Measurements from ENCODE around the gene CCBE1.
A peak's percentile ranks its signal among the peaks of the same experiment; 100 is the strongest.

Gene CCBE1

DNA sequence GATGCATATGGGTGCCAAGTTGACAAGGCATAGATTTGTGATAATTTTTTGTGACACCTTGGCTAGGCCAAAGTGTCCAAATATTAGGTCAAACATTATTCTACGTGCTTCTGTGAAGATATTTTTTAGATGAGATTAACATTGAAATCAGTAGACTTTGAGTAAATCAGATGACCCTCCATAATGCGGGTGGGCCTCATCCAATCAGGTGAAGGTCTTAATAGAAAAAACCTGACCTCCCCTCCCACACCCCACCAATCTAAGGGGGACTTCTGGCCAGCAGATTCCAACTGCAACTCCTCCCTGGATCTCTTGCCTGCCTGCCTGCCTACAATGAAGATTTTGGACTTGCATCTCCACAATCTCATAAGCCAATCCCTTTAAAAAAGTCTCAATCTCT is 219.4 kb downstream of the CCBE1 start:
- no peak overlapping the region for H3K4me2 ChIP-seq (ENCODE audit: low read length, poor library complexity, severe bottlenecking)

DNA sequence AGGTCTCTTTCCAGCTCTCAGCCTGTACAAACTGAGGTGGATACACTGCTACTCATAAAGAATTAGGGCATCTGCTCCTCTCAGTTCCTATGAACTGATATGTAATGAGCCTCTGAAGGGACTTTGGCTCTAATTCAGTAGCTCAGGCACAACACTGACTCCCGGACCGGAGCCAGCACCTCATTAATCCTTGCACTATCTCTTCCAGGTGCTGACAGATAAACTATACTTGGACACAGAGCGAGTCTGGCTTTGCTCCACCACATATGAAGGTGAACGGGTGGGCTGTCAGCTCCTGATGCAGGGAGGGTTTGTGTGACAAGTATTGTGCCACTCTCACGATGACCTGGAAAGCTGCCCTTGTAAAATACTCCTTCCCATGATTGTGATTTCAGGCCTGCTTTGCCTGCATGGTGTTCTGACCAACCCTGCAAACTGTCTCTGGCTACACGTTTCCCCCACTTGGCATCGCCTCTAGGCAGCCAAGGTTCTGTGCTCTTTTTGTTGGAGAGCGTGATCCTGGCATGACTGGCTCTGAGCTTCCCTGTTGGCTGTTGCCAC is 226.6 kb downstream of the CCBE1 start:
- Histone ChIP-seq H2BK12ac (ENCODE audit: low read length in 2 of 2) (no peak overlapping the region), H4K8ac (ENCODE audit: low read length) (no peak overlapping the region), H3K4me2 (ENCODE audit: low read length, poor library complexity, severe bottlenecking) (no peak overlapping the region), H3K4ac (ENCODE audit: low read depth in 1 of 2, low read length in 2 of 2) (no peak overlapping the region), H3K14ac (ENCODE audit: low read length in 2 of 2) (peak overlapping the region in 1 of 2 experiments; percentile 11), H3K9ac (ENCODE audit: low read length) (no peak overlapping the region), H2BK5ac (ENCODE audit: low read depth, low read length, poor library complexity, severe bottlenecking) (no peak overlapping the region), H3K9me3 (ENCODE audit: control insufficient read depth, low read length) (no peaks in the 10 kb centered on the region), H3K79me1 (replicated peaks; ENCODE audit: low read length, poor library complexity, severe bottlenecking) (no peaks in the 10 kb centered on the region), H3K27ac (ENCODE audit: low read length, poor library complexity, severe bottlenecking) (no peak overlapping the region), H3K4me1 (ENCODE audit: control insufficient read depth, insufficient read depth, low read depth, low read length) (peaks cover 3% of the 10 kb centered on the region), H3K23ac (ENCODE audit: low read length in 2 of 2) (no peak overlapping the region), H3K4me3 (ENCODE audit: insufficient read depth in 1 of 2, low read depth in 1 of 2, low read length in 2 of 2) (no peak overlapping the region), H2BK15ac (ENCODE audit: low read depth, poor library complexity, severe bottlenecking) (no peak overlapping the region), H4K91ac (ENCODE audit: low read length) (no peak overlapping the region), H2BK120ac (ENCODE audit: low read depth, low read length) (no peak overlapping the region), H3K18ac (ENCODE audit: low read depth in 1 of 2, low read length in 2 of 2) (no peak overlapping the region), H2AK5ac (ENCODE audit: low read length, severe bottlenecking) (no peak overlapping the region), H3K27me3 (ENCODE audit: control insufficient read depth in 1 of 2, insufficient read depth in 1 of 2, low read length in 2 of 2) (no peaks in the 10 kb centered on the region), H2AFZ (ENCODE audit: low read depth, low read length) (no peak overlapping the region), H3K36me3 (ENCODE audit: control insufficient read depth in 1 of 2, insufficient read depth in 2 of 2, low read depth in 1 of 2, low read length in 2 of 2) (peaks cover 0 to 34% of the 10 kb centered on the region in 2 experiments)
- DNase-seq, result no peak
- 84% methylated on average over 8 of the region's 8 CpGs for WGBS

More for the DNA sequence above, 219.4 kb downstream of the CCBE1 start:
- H2BK12ac ChIP-seq (ENCODE audit: low read length in 2 of 2), result no peak overlapping the region
- no peak for DNase-seq
- no peaks in the 10 kb centered on the region for H3K27me3 ChIP-seq (ENCODE audit: control insufficient read depth in 1 of 2, insufficient read depth in 1 of 2, low read length in 2 of 2)
- 71% methylated on average over 2 of the region's 2 CpGs for WGBS
- no peak overlapping the region for H2BK5ac ChIP-seq (ENCODE audit: low read depth, low read length, poor library complexity, severe bottlenecking)
- H3K4me3 ChIP-seq (ENCODE audit: insufficient read depth in 1 of 2, low read depth in 1 of 2, low read length in 2 of 2), result no peak overlapping the region
- H3K4me1 ChIP-seq (ENCODE audit: control insufficient read depth, insufficient read depth, low read depth, low read length), result no peaks in the 10 kb centered on the region
- no peak overlapping the region for H3K27ac ChIP-seq (ENCODE audit: low read length, poor library complexity, severe bottlenecking)
- no peaks in the 10 kb centered on the region for H3K9me3 ChIP-seq (ENCODE audit: control insufficient read depth, low read length)
- H3K18ac ChIP-seq (ENCODE audit: low read depth in 1 of 2, low read length in 2 of 2), result no peak overlapping the region
- no peak overlapping the region for H3K23ac ChIP-seq (ENCODE audit: low read length in 2 of 2)
- no peak overlapping the region for H2BK120ac ChIP-seq (ENCODE audit: low read depth, low read length)
- no peak overlapping the region for H3K14ac ChIP-seq (ENCODE audit: low read length in 2 of 2)
- no peak overlapping the region for H3K4ac ChIP-seq (ENCODE audit: low read depth in 1 of 2, low read length in 2 of 2)
- no peaks in the 10 kb centered on the region for H3K79me1 ChIP-seq (replicated peaks; ENCODE audit: low read length, poor library complexity, severe bottlenecking)
- H4K8ac ChIP-seq (ENCODE audit: low read length), result no peak overlapping the region
- no peak overlapping the region for H3K9ac ChIP-seq (ENCODE audit: low read length)
- H2AFZ ChIP-seq (ENCODE audit: low read depth, low read length), result no peak overlapping the region
- H2AK5ac ChIP-seq (ENCODE audit: low read length, severe bottlenecking), result no peak overlapping the region
- no peak overlapping the region for H4K91ac ChIP-seq (ENCODE audit: low read length)
- H2BK15ac ChIP-seq (ENCODE audit: low read depth, poor library complexity, severe bottlenecking), result no peak overlapping the region
- no peaks in the 10 kb centered on the region for H3K36me3 ChIP-seq (ENCODE audit: control insufficient read depth in 1 of 2, insufficient read depth in 2 of 2, low read depth in 1 of 2, low read length in 2 of 2)

DNA sequence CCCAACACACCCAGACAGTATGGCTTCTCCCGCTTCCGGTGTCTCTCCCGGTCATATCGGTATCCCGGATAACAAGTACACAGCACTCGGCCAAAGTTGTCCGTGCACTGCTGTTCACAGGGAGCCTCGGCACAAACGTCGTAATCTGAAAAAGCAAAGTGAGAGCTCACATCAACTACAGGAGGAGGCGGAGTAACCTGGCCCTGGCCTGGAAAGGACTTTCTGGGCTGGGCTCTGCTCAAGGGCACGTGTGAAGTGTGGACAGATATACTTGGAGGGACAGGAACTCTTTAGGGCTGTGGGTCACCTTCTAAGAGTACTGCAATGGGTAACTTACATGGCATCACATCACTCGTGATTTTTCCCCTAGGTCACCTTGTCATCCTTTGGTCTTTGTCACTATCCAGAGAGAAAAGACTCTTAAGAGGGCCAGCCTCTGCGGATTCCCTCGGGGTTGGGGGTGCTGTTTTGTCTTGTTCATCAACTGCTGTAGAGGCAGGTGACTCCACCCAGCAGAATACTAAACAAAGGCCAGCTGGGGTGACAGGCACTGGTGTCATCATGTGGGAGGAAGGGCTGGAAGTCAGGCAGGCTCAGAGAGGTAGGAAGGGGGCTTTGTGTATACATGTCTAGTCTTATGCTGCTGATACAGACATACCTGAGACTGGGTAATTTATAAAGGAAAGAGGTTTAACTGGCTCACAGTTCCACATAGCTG is 227.6 kb downstream of the CCBE1 start:
- Histone ChIP-seq H4K8ac (ENCODE audit: low read length) (no peak overlapping the region), H2AK5ac (ENCODE audit: low read length, severe bottlenecking) (no peak overlapping the region), H3K4ac (ENCODE audit: low read depth in 1 of 2, low read length in 2 of 2) (no peak overlapping the region), H3K4me1 (ENCODE audit: control insufficient read depth, insufficient read depth, low read depth, low read length) (peaks cover 3% of the 10 kb centered on the region), H3K9ac (ENCODE audit: low read length) (no peak overlapping the region), H3K27me3 (ENCODE audit: control insufficient read depth in 1 of 2, insufficient read depth in 1 of 2, low read length in 2 of 2) (no peaks in the 10 kb centered on the region), H3K4me2 (ENCODE audit: low read length, poor library complexity, severe bottlenecking) (no peak overlapping the region), H3K27ac (ENCODE audit: low read length, poor library complexity, severe bottlenecking) (no peak overlapping the region), H3K9me3 (ENCODE audit: control insufficient read depth, low read length) (no peaks in the 10 kb centered on the region), H3K36me3 (ENCODE audit: control insufficient read depth in 1 of 2, insufficient read depth in 2 of 2, low read depth in 1 of 2, low read length in 2 of 2) (peaks cover 0 to 34% of the 10 kb centered on the region in 2 experiments), H3K23ac (ENCODE audit: low read length in 2 of 2) (no peak overlapping the region), H3K18ac (ENCODE audit: low read depth in 1 of 2, low read length in 2 of 2) (no peak overlapping the region), H2BK5ac (ENCODE audit: low read depth, low read length, poor library complexity, severe bottlenecking) (no peak overlapping the region), H2BK15ac (ENCODE audit: low read depth, poor library complexity, severe bottlenecking) (no peak overlapping the region), H4K91ac (ENCODE audit: low read length) (no peak overlapping the region), H2BK120ac (ENCODE audit: low read depth, low read length) (no peak overlapping the region), H2AFZ (ENCODE audit: low read depth, low read length) (no peak overlapping the region), H3K79me1 (replicated peaks; ENCODE audit: low read length, poor library complexity, severe bottlenecking) (no peaks in the 10 kb centered on the region), H3K14ac (ENCODE audit: low read length in 2 of 2) (no peak overlapping the region), H3K4me3 (ENCODE audit: insufficient read depth in 1 of 2, low read depth in 1 of 2, low read length in 2 of 2) (no peak overlapping the region), H2BK12ac (ENCODE audit: low read length in 2 of 2) (no peak overlapping the region)
- no peak for DNase-seq
- WGBS, result 89% methylated on average over 15 of the region's 15 CpGs

DNA sequence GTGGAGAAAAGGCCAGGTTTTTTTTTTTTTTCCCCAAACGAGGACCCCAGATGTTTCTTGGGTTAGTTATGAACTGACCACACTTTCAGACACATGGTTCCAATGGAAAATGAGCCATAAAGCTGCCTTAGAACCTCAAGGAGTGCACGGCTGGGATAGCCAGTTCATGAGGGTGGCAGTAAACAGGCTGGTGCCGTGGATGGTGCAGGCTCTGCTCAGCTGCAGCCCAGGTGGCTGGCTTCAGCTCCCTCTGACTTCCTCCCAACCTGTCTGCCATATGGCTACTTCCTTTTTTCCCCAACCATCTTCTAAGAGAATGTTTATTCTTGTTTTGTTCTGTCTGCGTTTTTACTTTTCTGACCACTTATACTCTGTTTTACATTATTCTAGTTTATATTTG is 228.4 kb downstream of the CCBE1 start:
- Histone ChIP-seq H3K9ac (ENCODE audit: low read length) (no peak overlapping the region), H2BK12ac (ENCODE audit: low read length in 2 of 2) (no peak overlapping the region), H3K36me3 (ENCODE audit: control insufficient read depth in 1 of 2, insufficient read depth in 2 of 2, low read depth in 1 of 2, low read length in 2 of 2) (peaks cover 0 to 34% of the 10 kb centered on the region in 2 experiments), H3K27ac (ENCODE audit: low read length, poor library complexity, severe bottlenecking) (no peak overlapping the region), H4K91ac (ENCODE audit: low read length) (no peak overlapping the region), H2AK5ac (ENCODE audit: low read length, severe bottlenecking) (no peak overlapping the region), H2BK15ac (ENCODE audit: low read depth, poor library complexity, severe bottlenecking) (no peak overlapping the region), H2AFZ (ENCODE audit: low read depth, low read length) (no peak overlapping the region), H3K14ac (ENCODE audit: low read length in 2 of 2) (no peak overlapping the region), H3K4me1 (ENCODE audit: control insufficient read depth, insufficient read depth, low read depth, low read length) (peaks cover 3% of the 10 kb centered on the region), H3K4me3 (ENCODE audit: insufficient read depth in 1 of 2, low read depth in 1 of 2, low read length in 2 of 2) (no peak overlapping the region), H2BK120ac (ENCODE audit: low read depth, low read length) (no peak overlapping the region), H4K8ac (ENCODE audit: low read length) (no peak overlapping the region), H3K27me3 (ENCODE audit: control insufficient read depth in 1 of 2, insufficient read depth in 1 of 2, low read length in 2 of 2) (no peaks in the 10 kb centered on the region), H2BK5ac (ENCODE audit: low read depth, low read length, poor library complexity, severe bottlenecking) (no peak overlapping the region), H3K79me1 (replicated peaks; ENCODE audit: low read length, poor library complexity, severe bottlenecking) (no peaks in the 10 kb centered on the region), H3K9me3 (ENCODE audit: control insufficient read depth, low read length) (no peaks in the 10 kb centered on the region), H3K4ac (ENCODE audit: low read depth in 1 of 2, low read length in 2 of 2) (no peak overlapping the region), H3K18ac (ENCODE audit: low read depth in 1 of 2, low read length in 2 of 2) (no peak overlapping the region), H3K23ac (ENCODE audit: low read length in 2 of 2) (no peak overlapping the region), H3K4me2 (ENCODE audit: low read length, poor library complexity, severe bottlenecking) (no peak overlapping the region)
- 75% methylated on average over 3 of the region's 4 CpGs for WGBS
- DNase-seq, result no peak

Data from mesenchymal stem cell (in vitro differentiated cells and primary cell).